ENCODE data around the gene UGT1A9.
"Not testable (repeated sequence)": the region's sequence is repeated elsewhere in the genome, so short reads cannot be mapped to it uniquely, and the experiment has no call there.

Gene UGT1A9

GRCh38 chr2:233671290-233672161, at the start of gene UGT1A9:
UGT1A9 (plus strand) TSS chr2:233671898; CDS start chr2:233671935, 37 bp downstream.
- DNase-seq (ENCODE audit: low spot score): no peak

- no peak for DNase-seq (ENCODE audit: low spot score)
Observed at GRCh38 chr2:233627331-233628025, 44.2 kb upstream of the UGT1A9 start.

DNA sequence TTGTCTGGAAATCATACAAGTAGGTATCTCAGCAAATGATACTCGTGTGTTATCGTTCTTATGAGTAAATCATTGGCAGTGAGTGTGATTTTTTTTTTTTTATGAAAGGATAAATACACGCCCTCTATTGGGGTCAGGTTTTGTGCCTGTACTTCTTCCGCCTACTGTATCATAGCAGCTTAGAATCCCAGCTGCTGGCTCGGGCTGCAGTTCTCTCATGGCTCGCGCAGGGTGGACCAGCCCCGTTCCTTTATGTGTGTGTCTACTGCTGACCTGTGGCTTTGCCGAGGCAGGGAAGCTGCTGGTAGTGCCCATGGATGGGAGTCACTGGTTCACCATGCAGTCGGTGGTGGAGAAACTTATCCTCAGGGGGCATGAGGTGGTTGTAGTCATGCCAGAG, 35.4 kb upstream of the UGT1A9 start, which contains the start of gene UGT1A10:
Gene UGT1A10 (plus strand): TSS at position 143 of the 400 bp plus-strand sequence. CDS start 75 bp downstream, at position 218.
- not testable (repeated sequence) for DNase-seq (ENCODE audit: low spot score)

DNA sequence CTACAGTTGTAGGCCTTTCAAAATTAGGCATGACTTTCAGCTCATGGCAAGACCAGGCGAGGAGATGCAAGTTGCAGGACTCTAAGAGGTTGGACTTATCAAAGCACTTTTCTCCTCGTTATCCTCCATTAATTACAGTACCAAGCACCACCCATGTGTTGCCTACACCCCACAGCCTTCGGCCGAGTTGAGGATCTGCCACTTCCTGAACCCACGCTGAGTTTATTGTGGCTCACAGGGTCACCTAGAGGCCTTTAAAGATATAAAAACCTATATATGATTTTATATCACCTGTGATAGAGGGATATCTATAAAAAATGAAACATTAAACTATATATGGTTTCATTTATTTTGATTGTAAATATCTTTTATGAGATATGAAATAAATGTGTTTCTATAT, 32.9 kb upstream of the UGT1A9 start:
- no peak for DNase-seq (ENCODE audit: low spot score)

GRCh38 chr2:233639860-233640259, 31.8 kb upstream of the UGT1A9 start:
- no peak for DNase-seq (ENCODE audit: low spot score)

- DNase-seq (ENCODE audit: low spot score): no peak
Observed at GRCh38 chr2:233643128-233643527, 28.6 kb upstream of the UGT1A9 start.

- not testable (repeated sequence) for DNase-seq (ENCODE audit: low spot score)
Observed at GRCh38 chr2:233646033-233646432, 25.7 kb upstream of the UGT1A9 start.

- DNase-seq (ENCODE audit: low spot score): no peak
Observed at GRCh38 chr2:233650981-233651380, 20.7 kb upstream of the UGT1A9 start.

GRCh38 chr2:233651430-233651829, 20.3 kb upstream of the UGT1A9 start:
- DNase-seq (ENCODE audit: low spot score): no peak

DNA sequence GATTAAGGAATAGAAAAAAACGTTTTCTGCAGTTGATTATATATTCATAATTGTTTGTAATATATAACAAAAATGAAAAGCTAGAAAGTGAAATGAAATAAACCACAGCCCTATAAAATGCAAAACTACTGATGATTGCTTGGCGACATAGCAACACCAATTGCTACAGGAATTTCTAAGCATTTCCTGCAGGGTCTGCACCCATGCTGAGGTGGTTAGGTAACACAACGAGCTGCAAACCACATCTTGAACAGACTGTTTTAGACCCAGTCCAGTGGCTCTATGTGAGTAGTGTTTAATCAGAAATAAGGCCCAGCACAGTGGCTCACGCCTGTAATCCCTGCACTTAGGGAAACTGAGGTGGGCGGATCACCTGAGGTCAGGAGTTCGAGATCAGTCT, 17.2 kb upstream of the UGT1A9 start:
- no peak for DNase-seq (ENCODE audit: low spot score)

GRCh38 chr2:233655043-233655442, 16.7 kb upstream of the UGT1A9 start:
- no peak for DNase-seq (ENCODE audit: low spot score)

DNA sequence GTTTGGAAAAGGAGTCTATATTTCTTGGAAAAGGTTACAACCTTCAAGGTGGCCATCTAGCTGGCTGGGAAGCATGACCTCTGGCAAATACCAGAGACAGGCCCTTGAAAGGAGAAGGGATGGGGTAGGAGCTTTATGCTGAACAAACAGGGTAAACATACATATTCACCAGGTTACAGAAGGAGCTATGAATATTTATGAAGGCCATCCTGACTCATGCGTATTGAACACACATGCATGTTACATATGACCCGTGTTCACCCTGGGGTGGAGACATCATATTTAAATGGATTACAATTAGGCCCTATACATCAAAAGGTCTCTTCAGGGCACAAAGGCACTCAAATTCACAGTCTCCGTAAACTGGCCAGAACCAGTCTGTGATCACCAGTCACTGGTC, 15.8 kb upstream of the UGT1A9 start:
- DNase-seq (ENCODE audit: low spot score): not testable (repeated sequence)

- no peak for DNase-seq (ENCODE audit: low spot score)
Observed at GRCh38 chr2:233656443-233656842, 15.3 kb upstream of the UGT1A9 start.

GRCh38 chr2:233658610-233659009, 13.1 kb upstream of the UGT1A9 start:
- DNase-seq (ENCODE audit: low spot score): no peak

GRCh38 chr2:233663911-233664310, 7.8 kb upstream of the UGT1A9 start:
- DNase-seq (ENCODE audit: low spot score): no peak

- no peak for DNase-seq (ENCODE audit: low spot score)
Observed at GRCh38 chr2:233668605-233669260, 3.0 kb upstream of the UGT1A9 start.

GRCh38 chr2:233672886-233673285, 1.2 kb downstream of the UGT1A9 start:
- DNase-seq (ENCODE audit: low spot score): no peak

- DNase-seq (ENCODE audit: low spot score): no peak
Observed at GRCh38 chr2:233673896-233674295, 2.2 kb downstream of the UGT1A9 start.

GRCh38 chr2:233674314-233674713, 2.6 kb downstream of the UGT1A9 start:
- DNase-seq (ENCODE audit: low spot score): no peak

DNA sequence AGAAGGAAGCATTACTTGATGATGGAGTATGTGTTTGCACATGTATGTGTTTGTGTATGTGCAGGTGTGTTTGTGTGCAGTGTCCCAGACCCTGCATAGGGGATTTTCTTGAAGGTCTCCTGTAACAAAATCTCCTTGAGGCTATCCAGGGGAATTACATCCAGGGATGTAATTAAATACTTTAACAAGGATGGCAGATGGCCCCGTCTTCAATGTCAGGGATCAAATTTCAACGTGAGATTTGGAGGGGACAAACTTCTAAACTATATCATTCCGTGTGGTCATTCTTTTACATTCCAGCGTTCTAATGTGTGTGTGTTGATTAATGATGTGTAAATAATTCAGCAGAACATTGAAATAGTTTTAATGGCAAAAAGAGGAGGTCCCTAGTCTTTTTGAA, 3.3 kb downstream of the UGT1A9 start:
- DNase-seq (ENCODE audit: low spot score): no peak

DNA sequence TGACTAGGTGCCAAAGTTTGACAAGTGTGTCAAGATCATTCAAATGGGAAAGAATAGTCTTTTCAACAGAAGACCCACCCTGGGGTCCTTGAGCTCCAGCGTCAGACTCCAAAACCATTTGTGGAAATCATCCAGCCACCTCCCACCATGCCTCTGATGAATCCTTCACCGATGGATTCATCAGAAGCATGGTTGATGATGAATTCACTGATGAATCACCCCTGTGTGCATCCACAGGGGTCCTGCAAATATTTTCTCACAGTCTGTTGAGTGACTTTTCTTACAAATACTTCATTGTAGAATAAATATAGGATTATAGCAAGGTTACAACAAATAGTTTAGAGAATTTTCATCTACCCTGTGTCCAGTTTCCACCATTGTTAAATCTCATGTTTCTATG, 4.3 kb downstream of the UGT1A9 start:
- DNase-seq (ENCODE audit: low spot score): no peak

DNA sequence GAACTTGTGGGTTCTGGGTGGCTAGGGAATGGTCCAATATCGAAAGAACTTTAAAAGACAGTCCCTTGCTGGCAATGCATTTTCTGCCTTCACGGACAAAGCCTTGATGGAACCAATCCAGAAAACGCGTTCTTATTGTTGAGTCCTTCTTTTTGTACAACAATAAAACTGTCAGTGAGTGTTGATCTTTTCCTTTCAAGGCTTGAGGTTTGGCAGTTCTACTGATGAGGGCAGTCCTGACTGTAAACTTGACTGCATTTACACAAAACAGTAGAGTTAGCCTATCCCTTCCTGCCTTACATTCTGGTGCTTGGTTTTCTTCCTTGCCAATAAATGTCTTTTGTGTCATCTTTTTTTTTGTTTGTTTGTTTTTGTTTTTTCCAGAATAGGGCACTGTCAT, 7.5 kb downstream of the UGT1A9 start:
- DNase-seq (ENCODE audit: low spot score): no peak
